Measurements from ENCODE around the gene COL6A2.
"Not testable (repeated sequence)": the region's sequence is repeated elsewhere in the genome, so short reads cannot be mapped to it uniquely, and the experiment has no call there.

DNA sequence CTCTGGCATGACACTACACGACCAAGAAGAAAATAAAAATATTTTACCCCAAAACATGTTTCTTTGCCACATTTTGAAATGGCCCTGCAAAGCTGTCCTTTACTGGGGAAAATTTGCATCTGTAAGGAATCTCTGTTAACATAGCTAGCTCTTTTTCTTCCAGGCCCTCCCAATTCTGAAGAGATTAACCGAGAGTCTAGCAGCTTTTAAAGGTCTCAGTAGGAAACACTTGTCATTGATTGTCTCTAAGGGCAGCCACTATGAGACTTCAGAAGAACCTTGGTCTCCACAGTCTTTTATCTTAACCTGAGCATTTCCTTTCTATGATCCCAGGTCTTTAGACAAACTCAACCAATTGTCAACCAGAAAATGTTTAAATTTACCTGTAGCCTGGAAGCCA, 9.5 kb downstream of the COL6A2 start:
- TF ChIP-seq, protein P1, sequence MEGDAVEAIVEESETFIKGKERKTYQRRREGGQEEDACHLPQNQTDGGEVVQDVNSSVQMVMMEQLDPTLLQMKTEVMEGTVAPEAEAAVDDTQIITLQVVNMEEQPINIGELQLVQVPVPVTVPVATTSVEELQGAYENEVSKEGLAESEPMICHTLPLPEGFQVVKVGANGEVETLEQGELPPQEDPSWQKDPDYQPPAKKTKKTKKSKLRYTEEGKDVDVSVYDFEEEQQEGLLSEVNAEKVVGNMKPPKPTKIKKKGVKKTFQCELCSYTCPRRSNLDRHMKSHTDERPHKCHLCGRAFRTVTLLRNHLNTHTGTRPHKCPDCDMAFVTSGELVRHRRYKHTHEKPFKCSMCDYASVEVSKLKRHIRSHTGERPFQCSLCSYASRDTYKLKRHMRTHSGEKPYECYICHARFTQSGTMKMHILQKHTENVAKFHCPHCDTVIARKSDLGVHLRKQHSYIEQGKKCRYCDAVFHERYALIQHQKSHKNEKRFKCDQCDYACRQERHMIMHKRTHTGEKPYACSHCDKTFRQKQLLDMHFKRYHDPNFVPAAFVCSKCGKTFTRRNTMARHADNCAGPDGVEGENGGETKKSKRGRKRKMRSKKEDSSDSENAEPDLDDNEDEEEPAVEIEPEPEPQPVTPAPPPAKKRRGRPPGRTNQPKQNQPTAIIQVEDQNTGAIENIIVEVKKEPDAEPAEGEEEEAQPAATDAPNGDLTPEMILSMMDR (IDR thresholded peaks at IDR 0.05): not testable (repeated sequence)
- not testable (repeated sequence) for TF ChIP-seq FOXJ3 (CRISPR knock-in tag; IDR thresholded peaks at IDR 0.05); ELF1 (IDR thresholded peaks at IDR 0.05); SMC3 (IDR thresholded peaks at IDR 0.05; ENCODE audit: low read depth, low read length); YY1 (IDR thresholded peaks at IDR 0.05; ENCODE audit: low read depth); EP300 (IDR thresholded peaks at IDR 0.05; ENCODE audit: borderline replicate concordance in 1 of 2, low read depth in 1 of 2, low read length in 1 of 2); NFIC (IDR thresholded peaks at IDR 0.05; ENCODE audit: borderline replicate concordance); POLR2AphosphoS5 (IDR thresholded peaks at IDR 0.05; ENCODE audit: low read depth, low read length); MEF2A (IDR thresholded peaks at IDR 0.05; ENCODE audit: borderline replicate concordance, low read depth); RFX5 (IDR thresholded peaks at IDR 0.05; ENCODE audit: low read length)
- TF ChIP-seq, protein P2, sequence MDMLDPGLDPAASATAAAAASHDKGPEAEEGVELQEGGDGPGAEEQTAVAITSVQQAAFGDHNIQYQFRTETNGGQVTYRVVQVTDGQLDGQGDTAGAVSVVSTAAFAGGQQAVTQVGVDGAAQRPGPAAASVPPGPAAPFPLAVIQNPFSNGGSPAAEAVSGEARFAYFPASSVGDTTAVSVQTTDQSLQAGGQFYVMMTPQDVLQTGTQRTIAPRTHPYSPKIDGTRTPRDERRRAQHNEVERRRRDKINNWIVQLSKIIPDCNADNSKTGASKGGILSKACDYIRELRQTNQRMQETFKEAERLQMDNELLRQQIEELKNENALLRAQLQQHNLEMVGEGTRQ (IDR thresholded peaks at IDR 0.05; ENCODE audit: borderline replicate concordance, low read depth, low read length): not testable (repeated sequence)

Measured in SK-N-SH (cell line).